GM18519 (cell line): ENCODE results near the gene COL8A2.
"Not testable (repeated sequence)": the region's sequence is repeated elsewhere in the genome, so short reads cannot be mapped to it uniquely, and the experiment has no call there.

Source experiments
- ATAC-seq: cut with Tn5 transposase; IDR thresholded peaks from one replicate; pipeline ENCODE4 v1.9.1; 2021; ENCODE audit warnings: mild to moderate bottlenecking, moderate library complexity; ENCODE audit not compliant: unreplicated experiment, low FRiP score

The COL8A2 gene

GRCh38 chr1:36125129-36125991 is at the start of gene COL8A2:
TSS of gene COL8A2 (minus strand) at chr1:36125222. CDS start at chr1:36100242, 24,980 bp downstream.
- ATAC-seq: no peak

GRCh38 chr1:36174713-36175112 is 49.7 kb upstream of the COL8A2 start:
- no peak for ATAC-seq

- no peak for ATAC-seq
These were observed 48.0 kb upstream of the COL8A2 start for GRCh38 chr1:36172983-36173382.

- ATAC-seq: no peak
These were observed 47.2 kb upstream of the COL8A2 start for GRCh38 chr1:36172017-36172747.

- no peak for ATAC-seq
These were observed 45.8 kb upstream of the COL8A2 start for GRCh38 chr1:36170643-36171412.

- ATAC-seq: no peak
These were observed 43.5 kb upstream of the COL8A2 start for GRCh38 chr1:36168514-36168913.

- no peak for ATAC-seq
These were observed 42.2 kb upstream of the COL8A2 start for GRCh38 chr1:36166938-36167905.

- ATAC-seq: no peak
These were observed 41.1 kb upstream of the COL8A2 start for GRCh38 chr1:36166136-36166535.

GRCh38 chr1:36165145-36165544 is 40.1 kb upstream of the COL8A2 start:
- ATAC-seq: no peak

GRCh38 chr1:36164361-36164760 is 39.3 kb upstream of the COL8A2 start:
- ATAC-seq: no peak

- ATAC-seq: no peak
These were observed 38.4 kb upstream of the COL8A2 start for GRCh38 chr1:36163426-36163825.

- ATAC-seq: no peak
These were observed 37.7 kb upstream of the COL8A2 start for GRCh38 chr1:36162680-36163239.

GRCh38 chr1:36161641-36162531 is 36.9 kb upstream of the COL8A2 start:
- ATAC-seq: no peak

- ATAC-seq: no peak
These were observed 36.0 kb upstream of the COL8A2 start for GRCh38 chr1:36160949-36161485.

- no peak for ATAC-seq
These were observed 35.4 kb upstream of the COL8A2 start for GRCh38 chr1:36160388-36160948.

- ATAC-seq: no peak
These were observed 34.8 kb upstream of the COL8A2 start for GRCh38 chr1:36159614-36160387.

GRCh38 chr1:36158827-36159252 is 33.8 kb upstream of the COL8A2 start:
- not testable (repeated sequence) for ATAC-seq
